ENCODE data around the gene CFAP100. TPM values are rescaled to one million over a fixed set of nuclear protein-coding genes. Genes with fewer than 3 reads are reported as not detected.
A peak's percentile ranks its signal among the peaks of the same experiment; 100 is the strongest.

The CFAP100 gene
- total RNA-seq, 2 experiments from 2014 or later, result not detected

GRCh38 chr3:126473292-126474168 is 78.8 kb downstream of the CFAP100 start:
- H3K9me3 Mint-ChIP-seq, result no peaks in the 10 kb centered on the region
- no peak overlapping the region for H3K27ac Mint-ChIP-seq
- no peaks in the 10 kb centered on the region for H3K27me3 Mint-ChIP-seq
- DNase-seq, result peak; percentile 34
- H3K36me3 Mint-ChIP-seq, result peaks cover 31% of the 10 kb centered on the region
- peak overlapping the region; percentile 93 for H3K4me3 Mint-ChIP-seq
- peaks cover 36% of the 10 kb centered on the region for H3K4me1 Mint-ChIP-seq
- no peak for ATAC-seq (ENCODE audit: low read depth)
- POLR2A ChIA-PET, result interaction anchor here (0.9 kb wide), 1 partner anchor 20 kb away, joined by 3 read pairs; no protein-coding TSS in a partner anchor

DNA sequence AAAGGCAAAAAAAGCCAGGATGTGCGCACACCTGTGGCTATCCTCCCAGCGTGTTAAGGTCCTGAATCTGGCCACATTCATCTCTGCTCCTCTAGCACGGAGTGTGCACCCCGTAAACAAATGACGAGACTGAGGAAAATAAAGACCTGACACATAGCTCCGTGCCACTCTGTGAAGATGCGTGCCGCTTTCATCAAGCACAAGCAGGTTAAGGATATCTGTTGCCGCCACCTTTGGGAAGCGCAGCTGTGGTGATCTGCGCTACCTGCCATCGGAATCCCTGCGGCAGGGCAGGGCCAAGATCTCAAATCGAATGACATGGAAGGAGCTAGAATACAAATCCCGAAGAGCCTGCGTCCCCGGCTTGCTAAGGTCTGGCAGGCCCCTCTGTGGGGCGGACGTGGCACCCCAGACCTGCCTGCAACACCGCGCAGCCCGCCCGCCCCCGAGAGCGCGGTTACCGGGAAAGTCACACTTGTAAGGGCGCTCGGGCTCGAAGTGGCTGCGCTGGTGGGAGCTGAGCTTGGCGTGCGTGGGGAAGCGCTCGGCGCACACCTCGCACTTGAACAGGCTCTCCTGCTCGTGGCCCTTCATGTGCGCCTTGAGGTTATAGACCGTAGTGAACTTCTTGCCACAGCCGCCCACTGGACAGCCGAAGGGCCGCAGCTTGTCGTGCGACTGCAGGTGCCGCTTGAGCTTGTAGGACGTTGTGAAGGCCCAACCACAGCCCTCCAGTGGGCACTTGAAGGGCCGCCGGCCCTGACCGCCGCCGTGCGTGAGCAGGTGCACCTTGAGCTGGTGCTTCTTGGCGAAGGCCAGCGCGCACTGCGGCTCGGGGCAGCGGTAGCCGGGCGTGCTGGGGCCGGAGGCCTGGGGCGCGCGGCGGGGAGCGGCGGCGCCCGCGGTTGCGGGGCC is 80.0 kb downstream of the CFAP100 start:
- Mint-ChIP-seq H3K27ac (peak overlapping the region; percentile 90), H3K9me3 (no peaks in the 10 kb centered on the region), H3K4me1 (peaks cover 29% of the 10 kb centered on the region), H3K27me3 (no peaks in the 10 kb centered on the region), H3K4me3 (peak overlapping the region; percentile 93), H3K36me3 (peaks cover 23% of the 10 kb centered on the region)
- ATAC-seq (ENCODE audit: low read depth), result no peak
- POLR2A ChIA-PET, result interaction anchor here (0.9 to 1.3 kb wide), 2 partner anchors 11 to 21 kb away, joined by 3 to 4 read pairs; no protein-coding TSS in a partner anchor
- no peak for DNase-seq

- Mint-ChIP-seq H3K4me1 (peaks cover 29% of the 10 kb centered on the region), H3K4me3 (peak within 1 kb of the TSS; percentile 93), H3K27me3 (no peaks in the 10 kb centered on the region), H3K36me3 (peaks cover 20% of the 10 kb centered on the region), H3K9me3 (no peaks in the 10 kb centered on the region), H3K27ac (peak within 1 kb of the TSS; percentile 90)
- POLR2A ChIA-PET, result interaction anchor here (1.2 to 1.3 kb wide), 2 partner anchors 10 to 12 kb away, joined by 3 to 4 read pairs; no protein-coding TSS in a partner anchor
- ATAC-seq (ENCODE audit: low read depth) (peak; percentile 92), DNase-seq (peak; percentile 94)
These were observed 80.9 kb downstream of the CFAP100 start, which contains the start of gene ZXDC for GRCh38 chr3:126475413-126476114. ZXDC (minus strand) TSS chr3:126475891; CDS start chr3:126475865, 26 bp downstream.

DNA sequence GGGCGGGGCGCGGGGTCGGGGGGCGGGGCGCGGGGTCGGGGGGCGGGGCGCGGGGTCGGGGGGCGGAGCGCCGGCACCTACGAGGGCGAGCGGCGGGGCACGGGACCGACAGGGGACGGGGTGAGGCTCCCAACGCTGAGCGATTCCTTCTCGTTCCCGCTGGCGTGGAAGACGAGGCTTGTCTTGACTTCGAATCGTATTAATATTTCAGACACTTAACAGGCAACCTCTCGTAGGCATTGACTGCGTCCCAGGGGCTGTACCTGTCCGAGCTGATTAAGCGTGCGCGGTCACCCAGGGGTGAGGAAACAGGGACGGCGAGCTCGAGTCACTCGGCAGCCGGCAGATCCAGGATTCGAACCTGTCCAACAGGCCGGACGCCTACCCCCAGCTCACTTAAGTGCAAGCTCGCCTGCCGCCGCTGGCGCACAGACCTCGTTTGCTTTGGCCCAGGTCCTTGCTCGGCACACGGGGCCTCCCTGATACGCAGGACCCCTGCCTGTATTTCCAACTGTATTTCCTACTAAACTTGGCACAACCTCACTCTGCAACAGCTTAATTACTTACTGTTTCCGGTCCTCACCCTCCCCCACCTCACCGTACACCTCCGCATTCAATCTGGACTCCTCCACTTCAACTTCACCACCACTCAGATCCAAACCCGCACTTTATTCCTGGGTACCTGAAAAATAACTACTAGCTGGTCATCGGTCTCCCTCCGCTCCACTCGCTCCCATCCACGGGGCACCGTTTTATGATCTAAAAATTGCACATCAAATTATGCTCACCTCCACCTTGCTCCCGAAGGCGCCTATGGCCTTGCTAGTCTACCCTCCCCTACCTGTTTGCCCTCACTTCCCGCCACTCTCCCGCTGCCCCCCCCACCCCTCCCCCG is 81.7 kb downstream of the CFAP100 start:
- POLR2A ChIA-PET, result interaction anchor here (1.2 kb wide), 1 partner anchor 11 kb away, joined by 3 read pairs; no protein-coding TSS in a partner anchor
- no peak for DNase-seq
- peaks cover 16% of the 10 kb centered on the region for H3K36me3 Mint-ChIP-seq
- peak; percentile 15 for ATAC-seq (ENCODE audit: low read depth)
- H3K27ac Mint-ChIP-seq, result peak overlapping the region; percentile 84
- H3K4me1 Mint-ChIP-seq, result peaks cover 24% of the 10 kb centered on the region
- H3K9me3 Mint-ChIP-seq, result no peaks in the 10 kb centered on the region
- peak overlapping the region; percentile 83 for H3K4me3 Mint-ChIP-seq
- no peaks in the 10 kb centered on the region for H3K27me3 Mint-ChIP-seq

- H3K27me3 Mint-ChIP-seq, result no peaks in the 10 kb centered on the region
- peaks cover 24% of the 10 kb centered on the region for H3K4me1 Mint-ChIP-seq
- H3K9me3 Mint-ChIP-seq, result no peaks in the 10 kb centered on the region
- no peak for ATAC-seq (ENCODE audit: low read depth)
- DNase-seq, result no peak
- peaks cover 16% of the 10 kb centered on the region for H3K36me3 Mint-ChIP-seq
- H3K4me3 Mint-ChIP-seq, result peak overlapping the region; percentile 68
- H3K27ac Mint-ChIP-seq, result peak overlapping the region; percentile 78
- POLR2A ChIA-PET, result no interaction called here
These were observed 82.3 kb downstream of the CFAP100 start for GRCh38 chr3:126477061-126477380.

DNA sequence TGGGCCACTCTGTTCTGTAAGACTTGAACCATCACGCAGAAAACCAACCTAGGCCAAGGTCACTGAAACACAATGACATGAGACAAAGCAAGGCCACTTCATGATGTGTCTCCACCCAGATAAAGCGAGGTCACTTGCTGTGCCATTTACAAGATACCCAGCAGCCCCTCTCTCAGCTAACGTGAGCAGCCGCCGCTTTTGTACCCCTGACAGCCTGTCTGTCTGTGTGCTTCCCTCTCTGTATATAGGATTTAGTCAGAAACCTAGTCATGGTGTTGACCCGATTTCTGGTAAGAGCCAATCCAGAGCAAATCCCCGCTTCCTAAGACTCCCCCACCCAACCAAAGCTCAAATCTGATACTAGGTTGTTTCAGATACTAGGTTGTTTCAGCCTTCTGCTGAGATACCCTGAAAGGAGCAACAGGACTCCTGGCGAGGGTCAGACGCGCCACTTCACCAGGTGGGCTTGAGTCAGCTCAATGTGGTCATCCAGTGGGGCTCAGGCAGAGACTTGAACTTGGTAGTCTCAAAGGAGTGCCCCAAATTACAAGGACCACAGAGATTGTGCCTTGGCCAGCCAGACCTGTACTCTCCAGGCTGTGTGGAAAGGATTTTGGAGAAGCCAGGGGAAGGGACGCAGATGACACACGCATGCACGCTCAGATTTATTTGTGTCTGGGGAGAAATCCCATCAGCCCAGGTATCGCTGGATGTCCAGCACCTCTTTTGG is 84.0 kb downstream of the CFAP100 start:
- no peak for DNase-seq
- ATAC-seq (ENCODE audit: low read depth), result no peak
- no peak overlapping the region for H3K27ac Mint-ChIP-seq
- H3K4me1 Mint-ChIP-seq, result peaks cover 7% of the 10 kb centered on the region
- peaks cover under 1% of the 10 kb centered on the region for H3K36me3 Mint-ChIP-seq
- POLR2A ChIA-PET, result no interaction called here
- H3K27me3 Mint-ChIP-seq, result no peaks in the 10 kb centered on the region
- no peak overlapping the region for H3K4me3 Mint-ChIP-seq
- H3K9me3 Mint-ChIP-seq, result no peaks in the 10 kb centered on the region

DNA sequence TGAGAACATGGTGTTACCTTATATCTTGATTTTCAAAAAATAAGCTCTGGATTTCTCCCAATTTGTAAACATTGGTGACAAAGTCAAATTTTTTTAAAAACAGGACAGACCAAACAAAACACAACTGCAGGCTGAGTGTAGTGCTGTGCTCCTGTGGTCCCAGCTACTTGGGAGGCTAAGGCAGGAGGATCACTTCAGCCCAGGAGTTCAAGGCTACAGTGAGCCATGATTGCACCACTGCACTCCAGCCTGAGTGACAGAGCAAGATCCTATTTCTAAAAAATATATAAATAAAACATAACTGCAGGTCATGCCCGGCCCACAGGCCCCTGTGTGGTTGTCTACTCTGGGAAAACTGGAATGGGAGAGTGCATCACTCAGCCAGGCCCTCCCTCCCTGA is 84.9 kb downstream of the CFAP100 start:
- peaks cover 4% of the 10 kb centered on the region for H3K4me1 Mint-ChIP-seq
- no peaks in the 10 kb centered on the region for H3K27me3 Mint-ChIP-seq
- ATAC-seq (ENCODE audit: low read depth) (no peak), DNase-seq (no peak)
- H3K9me3 Mint-ChIP-seq, result no peaks in the 10 kb centered on the region
- POLR2A ChIA-PET, result no interaction called here
- H3K27ac Mint-ChIP-seq, result no peak overlapping the region
- H3K4me3 Mint-ChIP-seq, result no peak overlapping the region
- no peaks in the 10 kb centered on the region for H3K36me3 Mint-ChIP-seq

DNA sequence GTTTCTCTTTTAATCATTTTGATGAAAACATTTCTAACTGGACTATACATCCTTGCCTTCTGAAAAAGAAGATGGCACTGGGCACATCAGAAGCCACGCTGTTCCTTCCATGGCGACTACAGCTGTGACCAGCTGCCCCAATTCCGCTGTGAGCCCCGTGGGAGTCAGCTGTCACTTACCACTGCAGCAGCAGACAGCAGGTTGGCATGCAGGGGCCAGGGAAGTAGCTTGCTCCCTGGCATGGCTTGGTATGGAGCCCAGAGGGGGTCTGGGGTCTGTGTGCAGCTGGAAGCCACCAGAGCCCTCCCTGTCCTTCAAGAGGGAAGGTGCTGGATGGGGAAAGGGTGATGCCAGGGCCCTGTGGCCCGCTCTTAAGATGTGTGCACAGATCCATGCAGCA is 85.5 kb downstream of the CFAP100 start:
- POLR2A ChIA-PET, result no interaction called here
- no peaks in the 10 kb centered on the region for H3K9me3 Mint-ChIP-seq

GRCh38 chr3:126480861-126481260 is 86.2 kb downstream of the CFAP100 start:
- no peaks in the 10 kb centered on the region for H3K9me3 Mint-ChIP-seq
- no peak for ATAC-seq (ENCODE audit: low read depth)
- no peaks in the 10 kb centered on the region for H3K27me3 Mint-ChIP-seq
- DNase-seq, result no peak
- no peak overlapping the region for H3K4me3 Mint-ChIP-seq
- peak overlapping the region; percentile 62 for H3K27ac Mint-ChIP-seq
- H3K4me1 Mint-ChIP-seq, result peaks cover 4% of the 10 kb centered on the region
- POLR2A ChIA-PET, result no interaction called here
- H3K36me3 Mint-ChIP-seq, result no peaks in the 10 kb centered on the region

More for the DNA sequence above, 85.5 kb downstream of the CFAP100 start:
- DNase-seq (no peak), ATAC-seq (ENCODE audit: low read depth) (no peak)
- Mint-ChIP-seq H3K4me1 (peaks cover 4% of the 10 kb centered on the region), H3K36me3 (no peaks in the 10 kb centered on the region), H3K27me3 (no peaks in the 10 kb centered on the region), H3K27ac (no peak overlapping the region), H3K4me3 (no peak overlapping the region)

- Mint-ChIP-seq H3K27me3 (no peaks in the 10 kb centered on the region), H3K9me3 (no peaks in the 10 kb centered on the region), H3K36me3 (no peaks in the 10 kb centered on the region), H3K4me1 (peaks cover 7% of the 10 kb centered on the region), H3K27ac (no peak overlapping the region), H3K4me3 (no peak overlapping the region)
- POLR2A ChIA-PET, result interaction anchor here (1.1 kb wide), 1 partner anchor 15 kb away, joined by 3 read pairs; no protein-coding TSS in a partner anchor
- no peak for ATAC-seq (ENCODE audit: low read depth)
- no peak for DNase-seq
These were observed 87.2 kb downstream of the CFAP100 start for GRCh38 chr3:126481808-126482502.

- Mint-ChIP-seq H3K27ac (peak overlapping the region; percentile 48), H3K4me1 (peaks cover 10% of the 10 kb centered on the region)
These were observed 88.0 kb downstream of the CFAP100 start for GRCh38 chr3:126482503-126483255.

More at GRCh38 chr3:126482503-126483255, 88.0 kb downstream of the CFAP100 start:
- Mint-ChIP-seq H3K4me3 (no peak overlapping the region), H3K9me3 (no peaks in the 10 kb centered on the region), H3K36me3 (no peaks in the 10 kb centered on the region), H3K27me3 (no peaks in the 10 kb centered on the region)
- DNase-seq (no peak), ATAC-seq (ENCODE audit: low read depth) (no peak)
- POLR2A ChIA-PET, result interaction anchor here (1.1 kb wide), 1 partner anchor 14 kb away, joined by 3 read pairs; no protein-coding TSS in a partner anchor

Data from activated naive CD8-positive, alpha-beta T cell treated with anti-CD3 and anti-CD28 coated beads, Interleukin-2, amount 10 ng/mL, durations not matched to agents 7 days and 5 days (primary cell).